H9 (cell line): Measurements from ENCODE around the gene P3H2. TPM values are rescaled to one million over a fixed set of nuclear protein-coding genes. Genes with fewer than 3 reads are reported as not detected.

Experiments
- DNase-seq: peaks from one replicate; pipeline ENCODE4 v3.0.0-alpha.2; 2017
- H2AFZ ChIP-seq: one replicate; pipeline ENCODE4 v1.6.1; 2013; ENCODE audit warnings: mild to moderate bottlenecking, low read length, control low read depth, moderate library complexity
- H2AK5ac ChIP-seq: 2 replicates; pipeline ENCODE4 v1.6.1; 2013; ENCODE audit warnings: low read length, control low read depth, mixed read lengths; ENCODE audit not compliant: insufficient read length
- H2BK120ac ChIP-seq: one replicate; pipeline ENCODE4 v1.6.1; 2013; ENCODE audit warnings: low read depth, mild to moderate bottlenecking, low read length, control low read depth, inconsistent platforms; ENCODE audit not compliant: poor library complexity, severe bottlenecking
- H2BK12ac ChIP-seq: 2 replicates; pipeline ENCODE4 v1.6.1; 2013; ENCODE audit warnings: low read length, control low read depth, mixed read lengths, low read depth; ENCODE audit not compliant: insufficient read length
- H2BK15ac ChIP-seq: 2 replicates; pipeline ENCODE4 v1.6.1; 2013; ENCODE audit warnings: low read depth, low read length, control low read depth
- H2BK20ac ChIP-seq: one replicate; pipeline ENCODE4 v1.6.1; 2013; ENCODE audit warnings: low read depth, mild to moderate bottlenecking, low read length, control low read depth, inconsistent platforms; ENCODE audit not compliant: poor library complexity, severe bottlenecking
- H2BK5ac ChIP-seq: 2 replicates; pipeline ENCODE4 v1.6.1; 2013; ENCODE audit warnings: low read length, control low read depth, mixed read lengths; ENCODE audit not compliant: insufficient read length
- H3K14ac ChIP-seq: 2 replicates; pipeline ENCODE4 v1.6.1; 2013; ENCODE audit warnings: low read length, control low read depth; ENCODE audit not compliant: insufficient read depth
- H3K18ac ChIP-seq: 2 replicates; pipeline ENCODE4 v1.6.1; 2013; ENCODE audit warnings: low read depth, mild to moderate bottlenecking, mixed read lengths, low read length, control low read depth; ENCODE audit not compliant: insufficient read length
- H3K23ac ChIP-seq: 2 replicates; pipeline ENCODE4 v1.6.1; 2013; ENCODE audit warnings: low read length, control low read depth, mixed read lengths, low read depth; ENCODE audit not compliant: insufficient read length
- H3K23me2 ChIP-seq: 2 replicates; pipeline ENCODE4 v1.6.1; 2013; ENCODE audit warnings: low read depth, mild to moderate bottlenecking, mixed read lengths, low read length, control low read depth; ENCODE audit not compliant: insufficient read length, poor library complexity, severe bottlenecking
- H3K27ac ChIP-seq: 2 replicates; pipeline ENCODE4 v1.5.1; 2013; ENCODE audit warnings: low read length, control low read depth, mixed read lengths, low read depth; ENCODE audit not compliant: insufficient read length
- H3K27me3 ChIP-seq: 2 replicates; pipeline ENCODE4 v1.6.1; 2013; ENCODE audit warnings: low read length, control low read depth, inconsistent platforms; ENCODE audit not compliant: insufficient read depth
- H3K4ac ChIP-seq: 2 replicates; pipeline ENCODE4 v1.6.1; 2013; ENCODE audit warnings: low read depth, mild to moderate bottlenecking, control low read depth, inconsistent platforms, low read length, moderate library complexity
- H3K4me1 ChIP-seq: 2 replicates; pipeline ENCODE4 v1.6.1; 2013; ENCODE audit warnings: low read length, control low read depth, inconsistent platforms; ENCODE audit not compliant: insufficient read depth
- H3K4me2 ChIP-seq: 2 replicates; pipeline ENCODE4 v1.6.1; 2013; ENCODE audit warnings: low read length, control low read depth, mixed read lengths; ENCODE audit not compliant: insufficient read length, insufficient read depth
- H3K56ac ChIP-seq: 2 replicates; pipeline ENCODE4 v1.6.1; 2013; ENCODE audit warnings: low read depth, mild to moderate bottlenecking, mixed read lengths, low read length, control low read depth; ENCODE audit not compliant: insufficient read length
- H3K79me1 ChIP-seq: 2 replicates; pipeline ENCODE4 v1.6.1; 2013; ENCODE audit warnings: low read depth, mild to moderate bottlenecking, moderate library complexity, low read length, control low read depth, inconsistent platforms; ENCODE audit not compliant: insufficient read depth, poor library complexity, severe bottlenecking
- H3K79me2 ChIP-seq: 2 replicates; pipeline ENCODE4 v1.6.1; 2013; ENCODE audit warnings: low read length, control low read depth, inconsistent platforms; ENCODE audit not compliant: insufficient read depth
- H3K9ac ChIP-seq: 2 replicates; pipeline ENCODE4 v1.6.1; 2013; ENCODE audit warnings: low read length, control low read depth, mixed read lengths; ENCODE audit not compliant: insufficient read length; ENCODE audit errors: extremely low read depth
- H3K9me3 ChIP-seq: one replicate; pipeline ENCODE4 v1.6.1; 2013; ENCODE audit warnings: low read depth, low read length, inconsistent platforms; ENCODE audit not compliant: control insufficient read depth
- H3T11ph ChIP-seq: one replicate; pipeline ENCODE4 v1.6.1; 2013; ENCODE audit warnings: mild to moderate bottlenecking, low read length, control low read depth, inconsistent platforms
- H4K20me1 ChIP-seq: one replicate; pipeline ENCODE4 v1.6.1; 2013; ENCODE audit not compliant: control insufficient read depth, insufficient read length, insufficient read depth
- H4K5ac ChIP-seq: 2 replicates; pipeline ENCODE4 v1.6.1; 2013; ENCODE audit warnings: low read depth, mild to moderate bottlenecking, mixed read lengths, low read length, control low read depth; ENCODE audit not compliant: insufficient read length
- H4K8ac ChIP-seq: replicated peaks from 2 replicates; pipeline ENCODE4 v1.6.1; 2013; ENCODE audit warnings: low read length, control low read depth, mixed read lengths, low read depth; ENCODE audit not compliant: insufficient read length
- H4K91ac ChIP-seq: 2 replicates; pipeline ENCODE4 v1.6.1; 2013; ENCODE audit warnings: low read depth, mild to moderate bottlenecking, moderate library complexity, mixed read lengths, low read length, control low read depth; ENCODE audit not compliant: insufficient read length
- H3K27ac Mint-ChIP-seq, 3 experiments: 2 replicates in 2 of 3; 3 replicates in 1 of 3; pipeline ENCODE4 v1.8.0; 2020 to 2021; ENCODE audit warnings: mixed read lengths in 3 of 3, mild to moderate bottlenecking in 1 of 3, moderate library complexity in 1 of 3
- H3K27me3 Mint-ChIP-seq: 2 replicates; pipeline ENCODE4 v1.8.0; 2021; ENCODE audit warnings: low read depth, mild to moderate bottlenecking, moderate library complexity, mixed read lengths
- H3K36me3 Mint-ChIP-seq, 3 experiments: 2 replicates in 2 of 3; 3 replicates in 1 of 3; pipeline ENCODE4 v1.8.0; 2020 to 2021; ENCODE audit warnings: low read depth in 3 of 3, mixed read lengths in 3 of 3; ENCODE audit not compliant: insufficient read depth in 1 of 3
- H3K4me1 Mint-ChIP-seq, 2 experiments: 2 replicates each; pipeline ENCODE4 v1.8.0; 2020; ENCODE audit warnings: mixed read lengths in 2 of 2
- H3K4me3 Mint-ChIP-seq, 2 experiments: 2 replicates in 1 of 2; 3 replicates in 1 of 2; pipeline ENCODE4 v1.8.0; 2020 to 2021; ENCODE audit warnings: mild to moderate bottlenecking in 2 of 2, mixed read lengths in 2 of 2, moderate library complexity in 1 of 2
- H3K9me3 Mint-ChIP-seq, 2 experiments: 2 replicates in 1 of 2; 3 replicates in 1 of 2; pipeline ENCODE4 v1.8.0; 2020; ENCODE audit warnings: mild to moderate bottlenecking in 2 of 2, mixed read lengths in 2 of 2, moderate library complexity in 1 of 2
- WGBS: extraction: QIAGEN DNeasy Blood & Tissue Kit; methylation state at CpG from one replicate; pipeline ENCODE4 v1.1.7; 2013; ENCODE audit warnings: missing lambda C conversion rate, low lambda C conversion rate, mixed read lengths; ENCODE audit not compliant: insufficient read length; ENCODE audit errors: extremely low coverage; 5-methylcytosine and 5-hydroxymethylcytosine counted together
- total RNA-seq: library from RNA; stranded (reverse); gene quantifications from 2 replicates; pipeline ENCODE4 v1.2.1, GENCODE V29; 2021
- TF ChIP-seq, protein P1 (sequence below): fragments of 200-600 bp; sonication (generic); conservative IDR thresholded peaks from 3 replicates; pipeline ENCODE4 v1.8.0; 2021; ENCODE audit warnings: antibody characterized with exemption, mild to moderate bottlenecking

P3H2 gene
- total RNA-seq, 1 experiment from 2014 or later: 41.5 TPM

DNA sequence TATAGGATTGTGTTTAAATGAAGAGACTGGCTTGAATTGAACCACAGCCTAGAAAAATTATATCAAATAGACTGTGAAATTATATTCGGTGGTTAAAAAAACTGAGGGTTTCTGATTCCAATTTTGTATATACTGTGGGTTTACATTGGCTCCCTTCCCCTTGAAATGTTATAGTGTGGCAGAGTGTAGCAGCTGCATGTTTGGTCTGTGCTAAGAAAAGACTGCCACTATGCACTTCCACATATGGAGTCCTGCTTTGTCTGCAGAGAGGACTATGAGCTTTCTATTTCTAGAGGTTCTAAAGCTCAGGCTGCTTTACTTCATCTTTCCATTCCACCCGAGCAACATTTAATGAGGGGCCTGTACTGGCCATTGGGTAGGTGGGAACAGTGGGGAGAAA, 112.3 kb downstream of the P3H2 start:
- no peaks in the 10 kb centered on the region for H3K9me3 Mint-ChIP-seq
- WGBS: no CpG with 5 or more reads among the region's 2 CpGs
- Histone ChIP-seq H4K5ac (no peak overlapping the region), H3K79me2 (no peaks in the 10 kb centered on the region), H3K4me1 (peaks cover 2% of the 10 kb centered on the region; the same call in 1 of the 2 replicates), H3K27ac (no peak overlapping the region), H3K18ac (no peak overlapping the region), H3K56ac (no peak overlapping the region), H2BK15ac (no peak overlapping the region), H3K9ac (no peak overlapping the region), H2BK5ac (no peak overlapping the region), H3K23me2 (no peaks in the 10 kb centered on the region), H3T11ph (no peak overlapping the region), H2AFZ (no peak overlapping the region), H3K4ac (no peak overlapping the region), H3K27me3 (no peaks in the 10 kb centered on the region), H3K23ac (no peak overlapping the region), H2AK5ac (no peak overlapping the region), H2BK12ac (no peak overlapping the region), H3K9me3 (no peaks in the 10 kb centered on the region), H4K8ac (no peak overlapping the region), H3K79me1 (no peaks in the 10 kb centered on the region), H2BK120ac (no peak overlapping the region), H3K14ac (no peak overlapping the region), H3K4me2 (no peak overlapping the region), H4K20me1 (no peaks in the 10 kb centered on the region), H4K91ac (no peak overlapping the region), H2BK20ac (peak overlapping the region; percentile 64)
- H3K4me1 Mint-ChIP-seq: peaks cover 43 to 54% of the 10 kb centered on the region in 2 experiments
- 0 out of 7 replicates have a peak, but pooled peaks cover 0 to 4% (median 0%) of the 10 kb centered on the region in 3 experiments for H3K36me3 Mint-ChIP-seq
- H3K4me3 Mint-ChIP-seq: no peak overlapping the region
- peak overlapping the region in 1 of 3 experiments; percentile 24; a peak in 1 of 7 replicates for H3K27ac Mint-ChIP-seq
- no peak for DNase-seq
- H3K27me3 Mint-ChIP-seq: no peaks in the 10 kb centered on the region
- TF ChIP-seq, protein P1, sequence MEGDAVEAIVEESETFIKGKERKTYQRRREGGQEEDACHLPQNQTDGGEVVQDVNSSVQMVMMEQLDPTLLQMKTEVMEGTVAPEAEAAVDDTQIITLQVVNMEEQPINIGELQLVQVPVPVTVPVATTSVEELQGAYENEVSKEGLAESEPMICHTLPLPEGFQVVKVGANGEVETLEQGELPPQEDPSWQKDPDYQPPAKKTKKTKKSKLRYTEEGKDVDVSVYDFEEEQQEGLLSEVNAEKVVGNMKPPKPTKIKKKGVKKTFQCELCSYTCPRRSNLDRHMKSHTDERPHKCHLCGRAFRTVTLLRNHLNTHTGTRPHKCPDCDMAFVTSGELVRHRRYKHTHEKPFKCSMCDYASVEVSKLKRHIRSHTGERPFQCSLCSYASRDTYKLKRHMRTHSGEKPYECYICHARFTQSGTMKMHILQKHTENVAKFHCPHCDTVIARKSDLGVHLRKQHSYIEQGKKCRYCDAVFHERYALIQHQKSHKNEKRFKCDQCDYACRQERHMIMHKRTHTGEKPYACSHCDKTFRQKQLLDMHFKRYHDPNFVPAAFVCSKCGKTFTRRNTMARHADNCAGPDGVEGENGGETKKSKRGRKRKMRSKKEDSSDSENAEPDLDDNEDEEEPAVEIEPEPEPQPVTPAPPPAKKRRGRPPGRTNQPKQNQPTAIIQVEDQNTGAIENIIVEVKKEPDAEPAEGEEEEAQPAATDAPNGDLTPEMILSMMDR: no peak
